ENCODE results near the gene ST8SIA6.

The ST8SIA6 gene

GRCh38 chr10:17457083-17457482 is 2.7 kb upstream of the ST8SIA6 start:
- in situ Hi-C loops (cut with MboI; ENCODE audit: low sequenced_read_pairs), result no loop called here

- in situ Hi-C loops (cut with MboI; ENCODE audit: low sequenced_read_pairs), result no loop called here
Observed at GRCh38 chr10:17456032-17456548, 1.7 kb upstream of the ST8SIA6 start.

GRCh38 chr10:17455015-17455520 is 673 bp upstream of the ST8SIA6 start:
- in situ Hi-C loops (cut with MboI; ENCODE audit: low sequenced_read_pairs), result no loop called here

GRCh38 chr10:17453373-17454091 is 863 bp downstream of the ST8SIA6 start:
- in situ Hi-C loops (cut with MboI; ENCODE audit: low sequenced_read_pairs), result no loop called here

GRCh38 chr10:17453035-17453372 is 1.4 kb downstream of the ST8SIA6 start:
- in situ Hi-C loops (cut with MboI; ENCODE audit: low sequenced_read_pairs), result no loop called here

GRCh38 chr10:17452060-17452841 is 2.1 kb downstream of the ST8SIA6 start:
- in situ Hi-C loops (cut with MboI; ENCODE audit: low sequenced_read_pairs), result no loop called here

GRCh38 chr10:17450024-17450423 is 4.4 kb downstream of the ST8SIA6 start:
- in situ Hi-C loops (cut with MboI; ENCODE audit: low sequenced_read_pairs), result no loop called here

- in situ Hi-C loops (cut with MboI; ENCODE audit: low sequenced_read_pairs), result loop anchor here (25.0 kb wide), 1 partner anchor 608 kb away; no protein-coding TSS in a partner anchor
Observed at GRCh38 chr10:17445400-17445998, 8.9 kb downstream of the ST8SIA6 start.

- in situ Hi-C loops (cut with MboI; ENCODE audit: low sequenced_read_pairs), result loop anchor here (25.0 kb wide), 1 partner anchor 607 kb away; no protein-coding TSS in a partner anchor
Observed at GRCh38 chr10:17444388-17444714, 10.0 kb downstream of the ST8SIA6 start.

- in situ Hi-C loops (cut with MboI; ENCODE audit: low sequenced_read_pairs), result loop anchor here (25.0 kb wide), 1 partner anchor 607 kb away; no protein-coding TSS in a partner anchor
Observed at GRCh38 chr10:17443707-17444387, 10.5 kb downstream of the ST8SIA6 start.

- in situ Hi-C loops (cut with MboI; ENCODE audit: low sequenced_read_pairs), result loop anchor here (25.0 kb wide), 1 partner anchor 601 kb away; no protein-coding TSS in a partner anchor
Observed at GRCh38 chr10:17438583-17438982, 15.8 kb downstream of the ST8SIA6 start.

- in situ Hi-C loops (cut with MboI; ENCODE audit: low sequenced_read_pairs), result loop anchor here (25.0 kb wide), 1 partner anchor 599 kb away; no protein-coding TSS in a partner anchor
Observed at GRCh38 chr10:17436578-17436977, 17.8 kb downstream of the ST8SIA6 start.

- in situ Hi-C loops (cut with MboI; ENCODE audit: low sequenced_read_pairs), result loop anchor here (25.0 kb wide), 1 partner anchor 599 kb away; no protein-coding TSS in a partner anchor
Observed at GRCh38 chr10:17435953-17436352, 18.4 kb downstream of the ST8SIA6 start.

- in situ Hi-C loops (cut with MboI; ENCODE audit: low sequenced_read_pairs), result loop anchor here (25.0 kb wide), 1 partner anchor 598 kb away; no protein-coding TSS in a partner anchor
Observed at GRCh38 chr10:17435187-17435586, 19.2 kb downstream of the ST8SIA6 start.

- in situ Hi-C loops (cut with MboI; ENCODE audit: low sequenced_read_pairs), result loop anchor here (25.0 kb wide), 1 partner anchor 595 kb away; no protein-coding TSS in a partner anchor
Observed at GRCh38 chr10:17432723-17433122, 21.7 kb downstream of the ST8SIA6 start.

GRCh38 chr10:17431871-17432311 is 22.5 kb downstream of the ST8SIA6 start:
- in situ Hi-C loops (cut with MboI; ENCODE audit: low sequenced_read_pairs), result loop anchor here (25.0 kb wide), 1 partner anchor 595 kb away; no protein-coding TSS in a partner anchor

- in situ Hi-C loops (cut with MboI; ENCODE audit: low sequenced_read_pairs), result loop anchor here (25.0 kb wide), 1 partner anchor 594 kb away; no protein-coding TSS in a partner anchor
Observed at GRCh38 chr10:17430647-17431355, 23.6 kb downstream of the ST8SIA6 start.

GRCh38 chr10:17429490-17429889 is 24.9 kb downstream of the ST8SIA6 start:
- in situ Hi-C loops (cut with MboI; ENCODE audit: low sequenced_read_pairs), result loop anchor here (25.0 kb wide), 1 partner anchor 592 kb away; no protein-coding TSS in a partner anchor

- in situ Hi-C loops (cut with MboI; ENCODE audit: low sequenced_read_pairs), result loop anchor here (25.0 kb wide), 1 partner anchor 591 kb away; no protein-coding TSS in a partner anchor
Observed at GRCh38 chr10:17428351-17429097, 25.9 kb downstream of the ST8SIA6 start.
